Breast epithelium (tissue), 4 donors: ENCODE results near the gene MCRIP1. TPM values are rescaled to one million over a fixed set of nuclear protein-coding genes. Genes with fewer than 3 reads are reported as not detected.

Source experiments
- DNase-seq, 2 donors: peaks; one replicate each; pipeline ENCODE4 v3.0.0-alpha.2; 2019; ENCODE audit warnings: low spot score in 2 of 2
- H3K27ac ChIP-seq, 2 donors: fragments of 200-600 bp; sonication (generic) in 1 of 2; one replicate each; pipeline ENCODE4 v1.5.1; 2016 to 2019; ENCODE audit warnings: mild to moderate bottlenecking in 1 of 2
- H3K27me3 ChIP-seq, 2 donors: fragments of 200-600 bp; sonication (generic) in 1 of 2; one replicate each; pipeline versions ENCODE4 v1.5.1 to v1.6.0; 2017 to 2019; ENCODE audit warnings: control low read depth in 1 of 2, mild to moderate bottlenecking in 1 of 2
- H3K36me3 ChIP-seq: fragments of 200-600 bp; one replicate; pipeline ENCODE4 v1.5.1; 2019
- H3K4me1 ChIP-seq, 2 donors: fragments of 200-600 bp; sonication (generic); one replicate each; pipeline ENCODE4 v1.5.1; 2016 to 2019; ENCODE audit warnings: control low read depth in 1 of 2
- H3K4me3 ChIP-seq, 3 donors: fragments of 200-600 bp; sonication (generic); 1 replicate in 2 of 3; 2 replicates in 1 of 3; pipeline ENCODE4 v1.5.1; 2016 to 2019; ENCODE audit warnings: mild to moderate bottlenecking in 3 of 3, moderate library complexity in 2 of 3
- H3K9me3 ChIP-seq, 2 donors: fragments of 200-600 bp; sonication (generic) in 1 of 2; one replicate each; pipeline ENCODE4 v1.5.1; 2016 to 2019; ENCODE audit warnings: control low read depth in 1 of 2
- POLR2A ChIP-seq: fragments of 450-650 bp; IDR thresholded peaks from one replicate; pipeline ENCODE4 v1.6.1; 2016; ENCODE audit warnings: antibody characterized with exemption, mild to moderate bottlenecking, moderate library complexity
- POLR2AphosphoS5 ChIP-seq, 3 donors: sonication (generic); formaldehyde crosslinking; IDR thresholded peaks; one replicate each; pipeline ENCODE4 v1.6.1; 2017; ENCODE audit warnings: antibody characterized with exemption in 3 of 3
- intact Hi-C: fragments of 100-400 bp; cut with DNase I; formaldehyde crosslinking; loops from one replicate; pipeline ENCODE4 v1.15.1; 2023; ENCODE audit warnings: low total_unique reads
- total RNA-seq, 3 donors: library from RNA; depleted of rRNA; stranded (reverse); fragments of >200 nt; gene quantifications; one replicate each; pipeline ENCODE4 v1.1.0, GENCODE V29; 2016
- TF ChIP-seq, protein P1 (sequence below), 3 donors: fragments of 450-650 bp; IDR thresholded peaks; one replicate each; pipeline ENCODE4 v1.5.1; 2016 to 2017; ENCODE audit warnings: antibody characterized with exemption in 3 of 3, mild to moderate bottlenecking in 3 of 3, moderate library complexity in 3 of 3

MCRIP1 gene
- total RNA-seq, 3 donors from 2014 or later: 51.2 to 81.0 (median 67.5) TPM

DNA sequence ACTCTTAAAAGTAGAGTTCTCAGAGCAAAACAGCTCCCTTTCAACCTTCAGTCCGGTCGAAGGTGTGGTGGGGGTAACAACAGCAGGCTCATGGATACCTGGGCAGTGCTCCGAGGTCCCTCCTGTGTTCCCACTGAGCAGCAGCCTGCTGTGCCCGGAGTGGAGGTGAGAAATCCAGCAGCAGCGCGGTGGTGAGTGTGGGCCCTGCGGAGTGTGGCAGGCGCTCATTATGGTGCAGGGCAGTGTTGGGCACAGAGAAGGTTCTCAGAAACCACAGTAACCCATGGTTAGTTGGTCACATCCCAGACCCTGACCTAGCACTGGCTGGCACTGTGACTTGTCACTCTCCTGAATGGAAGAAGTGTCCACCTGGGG lies 32.3 kb upstream of the MCRIP1 start:
- no peaks in the 10 kb centered on the region for H3K9me3 ChIP-seq
- no peak for DNase-seq
- no peak overlapping the region for H3K4me3 ChIP-seq
- intact Hi-C loops: no loop called here
- H3K4me1 ChIP-seq: peaks cover 0 to 14% of the 10 kb centered on the region in 2 donors
- H3K36me3 ChIP-seq: no peaks in the 10 kb centered on the region
- TF ChIP-seq, protein P1, sequence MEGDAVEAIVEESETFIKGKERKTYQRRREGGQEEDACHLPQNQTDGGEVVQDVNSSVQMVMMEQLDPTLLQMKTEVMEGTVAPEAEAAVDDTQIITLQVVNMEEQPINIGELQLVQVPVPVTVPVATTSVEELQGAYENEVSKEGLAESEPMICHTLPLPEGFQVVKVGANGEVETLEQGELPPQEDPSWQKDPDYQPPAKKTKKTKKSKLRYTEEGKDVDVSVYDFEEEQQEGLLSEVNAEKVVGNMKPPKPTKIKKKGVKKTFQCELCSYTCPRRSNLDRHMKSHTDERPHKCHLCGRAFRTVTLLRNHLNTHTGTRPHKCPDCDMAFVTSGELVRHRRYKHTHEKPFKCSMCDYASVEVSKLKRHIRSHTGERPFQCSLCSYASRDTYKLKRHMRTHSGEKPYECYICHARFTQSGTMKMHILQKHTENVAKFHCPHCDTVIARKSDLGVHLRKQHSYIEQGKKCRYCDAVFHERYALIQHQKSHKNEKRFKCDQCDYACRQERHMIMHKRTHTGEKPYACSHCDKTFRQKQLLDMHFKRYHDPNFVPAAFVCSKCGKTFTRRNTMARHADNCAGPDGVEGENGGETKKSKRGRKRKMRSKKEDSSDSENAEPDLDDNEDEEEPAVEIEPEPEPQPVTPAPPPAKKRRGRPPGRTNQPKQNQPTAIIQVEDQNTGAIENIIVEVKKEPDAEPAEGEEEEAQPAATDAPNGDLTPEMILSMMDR (IDR thresholded peaks at IDR 0.05): no peak
- no peaks in the 10 kb centered on the region for H3K27me3 ChIP-seq
- H3K27ac ChIP-seq: no peak overlapping the region

DNA sequence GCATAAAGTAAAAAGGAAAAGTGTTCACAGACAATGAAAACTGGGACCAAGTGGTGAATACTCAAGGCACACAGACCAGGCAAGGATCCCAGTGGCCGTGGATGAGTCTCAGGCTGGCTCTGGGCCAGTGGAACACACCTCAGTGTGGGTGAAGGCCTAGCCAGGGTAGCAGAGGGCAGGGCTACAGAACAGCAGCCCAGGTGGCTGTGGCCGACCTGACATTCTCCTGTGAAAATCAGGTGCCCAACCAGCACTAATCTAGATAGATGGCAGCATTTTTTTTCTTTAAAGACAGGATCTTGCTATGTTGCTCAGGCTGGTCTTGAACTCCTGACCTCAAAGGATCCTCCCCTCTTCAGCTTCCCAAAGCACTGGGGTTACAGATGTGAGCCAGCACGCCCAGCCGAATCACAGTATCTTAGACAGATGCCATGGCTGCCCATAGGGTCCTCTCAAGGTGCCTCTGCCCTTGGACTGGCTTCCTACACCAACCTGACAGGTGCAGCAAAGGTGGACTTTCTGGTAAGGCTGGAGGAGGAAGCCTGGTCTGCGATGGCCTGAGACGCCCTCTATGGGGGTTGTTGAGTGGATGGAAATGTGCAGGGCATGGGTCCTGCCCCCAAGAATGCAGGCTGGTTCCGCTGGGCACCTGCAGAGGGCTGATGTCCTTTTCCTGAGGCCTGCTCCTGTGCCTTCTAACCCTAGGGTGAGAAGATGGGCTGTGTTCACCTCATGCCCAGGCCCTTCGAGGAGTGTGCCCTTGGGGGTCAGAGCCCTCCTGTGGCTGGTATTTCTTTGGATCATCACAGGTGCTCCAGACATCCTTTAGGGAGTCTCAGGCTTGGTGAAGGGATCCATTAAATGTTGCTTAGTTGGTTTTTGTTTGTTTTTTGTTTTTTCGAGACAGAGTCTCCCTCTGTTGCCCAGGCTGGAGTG lies 31.0 kb upstream of the MCRIP1 start:
- Histone ChIP-seq H3K27me3 (no peaks in the 10 kb centered on the region), H3K9me3 (no peaks in the 10 kb centered on the region), H3K27ac (peak overlapping the region in 1 of 2 donors; percentile 34), H3K4me1 (peaks cover 2 to 11% of the 10 kb centered on the region in 2 donors), H3K36me3 (no peaks in the 10 kb centered on the region), H3K4me3 (no peak overlapping the region)
- TF ChIP-seq POLR2A (no peak), POLR2AphosphoS5 (IDR thresholded peaks at IDR 0.05) (no peak)
- TF ChIP-seq, protein P1 (IDR thresholded peaks at IDR 0.05): no peak
- intact Hi-C loops: no loop called here
- no peak for DNase-seq

DNA sequence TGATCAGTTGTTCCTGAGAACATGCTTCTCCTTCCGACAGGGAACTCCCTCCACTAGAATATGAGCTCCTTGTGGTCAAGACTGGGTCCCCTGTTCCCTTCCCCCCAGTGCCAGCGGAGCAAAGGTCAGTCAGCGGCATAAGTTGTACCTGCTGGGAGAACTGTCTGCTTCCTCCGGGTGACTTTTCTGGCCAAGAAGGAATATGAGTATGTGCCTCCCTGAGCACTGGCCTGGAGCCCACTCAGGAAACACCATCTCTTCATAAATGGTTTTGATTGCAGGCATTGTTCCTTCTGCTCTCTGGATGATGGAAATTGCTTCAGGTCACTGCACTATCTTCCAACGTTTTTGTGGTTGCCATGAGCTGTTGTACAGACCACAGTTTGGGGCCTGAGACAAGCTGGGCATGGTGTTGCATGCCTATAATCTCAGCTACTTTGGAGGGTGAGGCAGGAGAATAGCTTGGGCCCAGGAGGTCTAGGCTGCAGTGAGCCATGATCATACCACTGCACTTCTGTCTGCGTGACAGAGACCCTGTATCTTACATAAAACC lies 30.1 kb upstream of the MCRIP1 start:
- intact Hi-C loops: no loop called here
- Histone ChIP-seq H3K36me3 (no peaks in the 10 kb centered on the region), H3K27ac (peak overlapping the region in 1 of 2 donors; percentile 33), H3K27me3 (no peaks in the 10 kb centered on the region), H3K9me3 (no peaks in the 10 kb centered on the region), H3K4me3 (no peak overlapping the region), H3K4me1 (peaks cover 10 to 20% of the 10 kb centered on the region in 2 donors)
- no peak for DNase-seq
- TF ChIP-seq POLR2AphosphoS5 (IDR thresholded peaks at IDR 0.05) (no peak), POLR2A (no peak)
- TF ChIP-seq, protein P1 (IDR thresholded peaks at IDR 0.05): no peak

DNA sequence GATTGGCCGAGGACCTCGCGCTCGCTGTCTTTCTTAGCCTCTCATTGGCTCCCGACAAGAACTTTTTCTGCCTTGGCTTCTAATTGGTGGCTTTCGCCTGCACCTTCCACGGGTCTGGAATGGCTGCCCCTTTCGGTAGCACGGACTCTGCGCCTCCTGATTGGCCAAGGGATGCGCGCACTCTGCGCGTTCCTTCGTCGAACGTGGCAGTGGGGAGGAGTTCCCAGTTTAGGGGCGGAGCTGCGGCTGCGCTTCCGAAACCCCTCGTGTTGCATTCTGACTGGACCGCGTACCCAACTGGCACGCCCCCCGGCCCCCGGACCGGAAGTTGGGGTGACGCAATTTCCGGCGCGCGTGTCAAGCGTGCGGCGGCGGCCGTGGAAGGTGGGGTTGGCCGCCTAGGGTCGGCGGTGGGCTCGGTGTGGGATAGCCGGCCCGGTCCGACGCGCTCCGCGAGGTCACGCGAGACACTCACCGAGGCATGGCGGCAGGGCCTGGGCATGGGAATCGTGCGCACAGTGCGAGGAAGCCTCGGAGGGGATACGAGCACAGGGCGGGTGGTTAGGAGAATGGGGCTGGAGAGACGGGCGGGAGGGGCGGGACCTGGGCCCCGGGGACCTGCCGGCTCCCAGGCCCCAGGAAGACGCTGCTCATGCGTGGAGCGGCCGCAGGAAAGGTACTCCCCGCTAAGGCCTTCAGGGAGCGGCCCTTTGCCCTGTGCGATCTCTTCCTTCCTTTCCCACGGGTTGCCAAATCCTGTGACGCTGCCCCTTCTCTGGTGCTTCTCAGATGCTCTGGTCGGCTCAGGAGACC lies 27.9 kb upstream of the MCRIP1 start:
- H3K9me3 ChIP-seq: no peaks in the 10 kb centered on the region
- peaks cover 10 to 15% of the 10 kb centered on the region in 2 donors for H3K4me1 ChIP-seq
- no peaks in the 10 kb centered on the region for H3K27me3 ChIP-seq
- intact Hi-C loops: no loop called here
- H3K4me3 ChIP-seq: peak overlapping the region; percentile 93 to 100 (median 96)
- peak; percentile 99 to 100 for DNase-seq
- H3K27ac ChIP-seq: peak overlapping the region; percentile 98
- no peaks in the 10 kb centered on the region for H3K36me3 ChIP-seq
- TF ChIP-seq, protein P1 (IDR thresholded peaks at IDR 0.05): peak; percentile 36 to 74 (median 57)
- peak; percentile 97 for TF ChIP-seq POLR2A
- peak; percentile 99 to 100 (median 100) for TF ChIP-seq POLR2AphosphoS5 (IDR thresholded peaks at IDR 0.05)
